Ascending aorta (tissue), 2 donors: ENCODE results near the gene GLOD4. TPM values are rescaled to one million over a fixed set of nuclear protein-coding genes. Genes with fewer than 3 reads are reported as not detected.
"Not testable (repeated sequence)": the region's sequence is repeated elsewhere in the genome, so short reads cannot be mapped to it uniquely, and the experiment has no call there.

Experiments used
- DNase-seq, 2 donors: peaks; one replicate each; pipeline ENCODE4 v3.0.0-alpha.2; 2019; ENCODE audit warnings: low spot score in 2 of 2
- H3K27ac ChIP-seq, 2 donors: fragments of 200-600 bp; sonication (generic); one replicate each; pipeline ENCODE4 v1.5.1; 2016 to 2017; ENCODE audit warnings: mild to moderate bottlenecking in 1 of 2
- H3K27me3 ChIP-seq: fragments of 200-600 bp; sonication (generic); one replicate; pipeline ENCODE4 v1.5.1; 2017
- H3K36me3 ChIP-seq, 2 donors: fragments of 200-600 bp; sonication (generic); one replicate each; pipeline ENCODE4 v1.5.1; 2016
- H3K4me1 ChIP-seq, 2 donors: fragments of 200-600 bp; sonication (generic); one replicate each; pipeline ENCODE4 v1.5.1; 2016 to 2017; ENCODE audit warnings: mild to moderate bottlenecking in 1 of 2
- H3K4me3 ChIP-seq, 2 donors: fragments of 200-600 bp; sonication (generic); one replicate each; pipeline ENCODE4 v1.5.1; 2016 to 2017; ENCODE audit warnings: mild to moderate bottlenecking in 1 of 2
- H3K9me3 ChIP-seq, 2 donors: fragments of 200-600 bp; sonication (generic); one replicate each; pipeline ENCODE4 v1.5.1; 2016
- CTCF ChIP-seq, 3 experiments: fragments of 200-600 bp in 2 of 3; fragments of 450-650 bp in 1 of 3; sonication (generic) in 2 of 3; IDR thresholded peaks; one replicate each; pipeline ENCODE4 v1.5.1; 2016 to 2019; ENCODE audit warnings: antibody characterized with exemption in 3 of 3, mild to moderate bottlenecking in 1 of 3, moderate library complexity in 1 of 3
- intact Hi-C: fragments of 100-400 bp; cut with DNase I; formaldehyde crosslinking; loops from one replicate; pipeline ENCODE4 v1.15.1; 2023
- total RNA-seq: library from RNA; depleted of rRNA; stranded (reverse); fragments of >200 nt; gene quantifications from one replicate; pipeline ENCODE4 v1.1.0, GENCODE V29; 2016

The GLOD4 gene
- total RNA-seq, 1 donor from 2014 or later, result 148 TPM

DNA sequence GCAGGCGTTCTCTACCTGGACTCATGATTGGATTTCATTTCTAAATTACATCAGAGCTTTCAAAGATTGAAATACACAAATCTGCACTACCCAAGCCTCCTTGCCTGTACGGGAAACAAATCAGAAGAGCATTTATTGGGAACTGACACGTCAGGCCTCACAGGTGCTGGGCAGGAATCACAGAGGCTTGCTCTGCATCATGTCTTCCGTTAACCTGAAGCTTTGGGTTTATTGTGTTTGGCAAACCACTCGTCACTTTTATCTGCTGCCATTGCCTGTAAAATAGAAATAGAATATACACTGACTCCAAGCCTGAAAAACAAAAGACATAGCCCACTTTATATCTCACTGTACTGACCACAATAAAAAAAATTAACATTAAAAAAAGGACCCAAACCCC, 22.1 kb downstream of the GLOD4 start:
- peaks cover 19 to 35% of the 10 kb centered on the region in 2 donors for H3K36me3 ChIP-seq
- H3K4me3 ChIP-seq, result no peak overlapping the region
- intact Hi-C loops, result no loop called here
- DNase-seq, result no peak
- H3K4me1 ChIP-seq, result peaks cover 0 to 3% of the 10 kb centered on the region in 2 donors
- no peak for TF ChIP-seq CTCF (IDR thresholded peaks at IDR 0.05)
- no peaks in the 10 kb centered on the region for H3K9me3 ChIP-seq
- H3K27ac ChIP-seq, result no peak overlapping the region
- H3K27me3 ChIP-seq, result no peaks in the 10 kb centered on the region

- DNase-seq, H3K9me3 ChIP-seq, H3K4me1 ChIP-seq, H3K27me3 ChIP-seq, intact Hi-C loops: not testable (repeated sequence)
- peak overlapping the region in 1 of 2 donors; percentile 1 for H3K4me3 ChIP-seq
- H3K36me3 ChIP-seq, result peaks cover 15 to 18% of the 10 kb centered on the region in 2 donors
- H3K27ac ChIP-seq, result peak overlapping the region; percentile 73 to 79
Measured at GRCh38 chr17:756010-756567, 26.0 kb downstream of the GLOD4 start.

GRCh38 chr17:755319-755961, 26.6 kb downstream of the GLOD4 start:
- H3K4me3 ChIP-seq, result peak overlapping the region in 1 of 2 donors; percentile 1
- intact Hi-C loops, H3K27me3 ChIP-seq, H3K9me3 ChIP-seq, DNase-seq: not testable (repeated sequence)
- H3K36me3 ChIP-seq, result peaks cover 11 to 12% of the 10 kb centered on the region in 2 donors
- peak overlapping the region; percentile 73 to 79 for H3K27ac ChIP-seq
- H3K4me1 ChIP-seq, result peaks cover 6 to 12% of the 10 kb centered on the region in 2 donors

DNA sequence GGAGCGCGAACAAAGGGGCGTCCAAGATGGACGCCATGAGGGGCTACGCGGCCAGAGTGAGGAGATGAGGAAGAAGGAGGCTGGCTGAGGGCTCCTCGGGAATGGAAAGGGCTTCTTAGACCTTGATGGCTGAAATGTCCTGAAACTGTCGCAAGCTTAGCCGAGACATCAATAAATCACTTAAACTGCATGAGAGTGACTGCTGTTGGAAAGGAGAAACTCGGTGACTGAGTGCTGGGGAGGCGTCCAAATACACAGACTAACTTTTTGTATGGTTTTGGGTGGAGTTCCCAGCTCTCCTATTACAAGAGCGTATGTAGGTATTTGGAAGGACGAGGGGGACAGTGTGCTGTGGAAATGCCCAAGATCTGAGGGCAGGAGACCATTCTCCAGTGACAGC, 28.7 kb downstream of the GLOD4 start:
- H3K4me3 ChIP-seq, result no peak overlapping the region
- intact Hi-C loops, result no loop called here
- H3K27ac ChIP-seq, result peak overlapping the region; percentile 38 to 56

DNA sequence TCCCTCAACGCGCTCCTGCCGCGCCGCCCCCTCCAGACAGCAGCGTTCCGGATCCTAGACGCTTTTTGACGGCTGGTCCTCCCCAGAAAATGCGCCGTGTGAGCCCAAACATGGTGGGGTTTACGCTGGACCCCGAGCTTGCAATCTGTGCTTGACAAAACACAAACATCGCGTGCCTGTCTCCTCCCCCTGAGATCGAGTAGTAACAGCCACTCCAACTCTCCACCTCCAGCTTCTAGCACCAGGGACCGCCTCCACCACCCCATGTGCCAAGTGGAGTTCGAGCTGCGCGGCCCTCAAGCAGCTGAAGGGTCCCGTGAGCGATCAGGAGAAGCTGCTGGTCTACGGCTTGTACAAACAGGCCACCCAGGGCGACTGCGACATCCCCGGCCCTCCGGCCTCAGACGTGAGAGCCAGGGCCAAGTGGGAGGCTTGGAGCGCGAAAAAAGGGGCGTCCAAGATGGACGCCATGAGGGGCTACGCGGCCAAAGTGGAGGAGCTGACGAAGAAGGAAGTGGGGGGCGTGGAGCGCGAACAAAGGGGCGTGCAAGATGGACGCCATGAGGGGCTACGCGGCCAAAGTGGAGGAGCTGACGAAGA, 29.4 kb downstream of the GLOD4 start:
- Histone ChIP-seq H3K4me1 (peaks cover 6 to 14% of the 10 kb centered on the region in 2 donors), H3K27me3 (no peaks in the 10 kb centered on the region), H3K9me3 (no peaks in the 10 kb centered on the region), H3K4me3 (peak overlapping the region; percentile 70 to 95), H3K27ac (peak overlapping the region; percentile 81 to 88), H3K36me3 (peaks cover 3 to 8% of the 10 kb centered on the region in 2 donors)
- intact Hi-C loops, result loop anchor here (1.0 kb wide), 1 partner anchor 38 kb away; the partner anchor contains the start of gene VPS53
- peak in 1 of 2 donors; percentile 84 for DNase-seq
- no peak for TF ChIP-seq CTCF (IDR thresholded peaks at IDR 0.05)

More for the DNA sequence above, 28.7 kb downstream of the GLOD4 start:
- Histone ChIP-seq H3K36me3 (peaks cover 3 to 5% of the 10 kb centered on the region in 2 donors), H3K9me3 (no peaks in the 10 kb centered on the region), H3K27me3 (no peaks in the 10 kb centered on the region), H3K4me1 (peaks cover 6 to 14% of the 10 kb centered on the region in 2 donors)
- TF ChIP-seq CTCF (IDR thresholded peaks at IDR 0.05), result no peak
- no peak for DNase-seq

DNA sequence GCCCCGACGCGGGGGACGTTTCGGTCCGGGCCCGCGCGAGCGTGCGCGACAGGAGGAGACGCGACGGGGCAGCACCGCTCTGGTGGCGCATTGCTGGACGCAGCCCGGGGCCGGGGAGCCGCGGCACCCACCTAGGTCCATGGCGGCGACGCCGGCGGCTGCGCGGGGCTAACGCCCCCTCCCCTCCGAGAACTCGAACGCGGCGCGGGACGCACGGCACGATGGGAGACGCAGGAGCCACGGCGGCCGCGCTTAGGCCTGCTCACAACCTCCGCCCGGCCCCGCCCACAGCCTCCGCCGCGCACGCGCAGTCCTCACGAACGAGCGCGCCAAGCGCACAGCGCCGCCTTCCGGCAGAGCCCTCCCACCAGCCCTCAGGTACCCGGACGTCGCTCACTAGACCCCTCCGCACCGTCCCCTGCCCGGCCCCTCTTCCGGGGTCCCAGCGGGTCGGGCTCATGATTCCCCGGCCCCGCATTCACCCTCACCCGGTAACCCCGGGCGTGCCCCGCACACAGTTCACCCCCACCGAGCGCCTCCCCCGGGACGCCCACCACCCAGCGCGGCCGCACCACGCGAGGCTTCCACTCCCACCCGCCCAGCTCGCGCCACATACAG, 30.0 kb downstream of the GLOD4 start, which contains the start of gene GEMIN4:
Gene GEMIN4, minus strand, starts transcription at position 263 of the 618 bp plus-strand sequence. Its CDS starts 122 bp downstream, at position 141.
- TF ChIP-seq CTCF (IDR thresholded peaks at IDR 0.05), result peak; percentile 94 to 97 (median 95)
- Histone ChIP-seq H3K4me1 (peaks cover 6 to 14% of the 10 kb centered on the region in 2 donors), H3K9me3 (no peaks in the 10 kb centered on the region), H3K27ac (peak within 1 kb of the TSS; percentile 81 to 88), H3K36me3 (peaks cover 9% of the 10 kb centered on the region in 2 donors), H3K4me3 (peak within 1 kb of the TSS; percentile 70 to 95), H3K27me3 (no peaks in the 10 kb centered on the region)
- intact Hi-C loops, result loop anchor here (1.0 kb wide), 1 partner anchor 38 kb away; the partner anchor contains the start of gene VPS53
- DNase-seq, result peak; percentile 33 to 96
